Germinal center (tissue), 1 donor: ENCODE measurements around the gene SMIM5.
"Not testable (repeated sequence)": the region's sequence is repeated elsewhere in the genome, so short reads cannot be mapped to it uniquely, and the experiment has no call there.

Experiments used
- DNase-seq: peaks from one replicate; pipeline ENCODE4 v3.0.0; 2012; ENCODE audit warnings: mixed read lengths, low spot score

The SMIM5 gene

DNA sequence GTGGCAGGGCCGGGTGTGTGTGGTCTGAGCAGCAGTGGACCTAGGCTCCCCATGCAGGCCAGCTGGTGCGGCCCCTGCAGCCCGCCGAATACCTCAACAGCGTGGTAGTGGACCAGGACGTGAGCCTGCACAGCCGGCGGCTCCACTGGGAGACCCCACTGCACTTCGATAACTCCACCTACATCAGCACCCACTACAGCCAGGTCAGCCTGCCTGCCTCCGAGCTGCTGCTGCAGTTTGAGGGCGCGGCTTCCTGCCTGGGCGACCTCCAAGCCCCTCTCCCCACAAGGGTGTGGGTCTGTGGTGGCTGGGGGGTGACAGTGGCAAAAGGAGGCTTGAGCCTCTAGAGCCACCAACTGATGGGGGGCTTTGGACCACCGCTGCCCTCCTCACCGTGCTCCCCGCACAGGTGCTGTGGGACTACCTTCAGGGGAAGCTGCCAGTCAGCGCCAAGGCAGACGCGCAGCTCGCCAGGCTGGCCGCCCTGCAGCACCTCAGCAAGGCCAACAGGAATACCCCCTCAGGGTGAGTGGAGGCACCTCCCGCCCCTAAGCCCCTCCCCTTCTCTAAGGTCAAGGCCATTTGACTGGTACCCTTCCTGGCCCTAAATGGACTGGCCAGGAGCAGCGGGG is 8.4 kb upstream of the SMIM5 start:
- DNase-seq, result no peak

DNA sequence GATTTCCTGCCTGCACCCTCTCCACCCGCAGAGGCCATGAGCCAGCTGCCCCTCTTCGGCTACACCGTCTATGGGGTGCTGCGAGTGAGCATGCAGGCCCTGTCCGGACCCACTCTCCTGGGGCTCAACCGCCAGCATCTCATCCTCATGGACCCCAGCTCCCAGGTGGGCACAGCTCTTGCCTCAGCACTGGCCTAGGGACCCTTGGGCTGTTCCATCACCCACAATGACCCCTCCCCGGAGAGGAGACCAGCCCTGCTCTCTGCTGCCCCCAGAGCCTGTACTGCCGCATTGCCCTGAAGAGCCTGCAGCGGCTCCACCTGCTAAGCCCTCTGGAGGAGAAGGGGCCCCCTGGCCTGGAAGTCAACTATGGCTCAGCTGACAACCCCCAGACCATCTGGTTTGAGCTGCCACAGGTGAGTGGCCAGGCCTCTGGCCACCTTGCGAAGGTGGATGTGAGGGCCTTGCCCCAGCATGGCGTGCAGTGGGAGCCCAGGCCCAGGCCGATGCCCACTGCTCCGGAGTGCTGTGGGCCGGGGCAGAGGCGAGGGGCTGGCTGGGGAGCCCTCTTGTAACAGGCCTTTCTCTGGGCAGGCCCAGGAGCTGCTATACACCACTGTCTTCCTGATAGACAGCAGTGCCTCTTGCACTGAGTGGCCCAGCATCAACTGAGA is 7.3 kb upstream of the SMIM5 start:
- peak; percentile 61 for DNase-seq

GRCh38 chr17:75626496-75627038 is 6.7 kb upstream of the SMIM5 start:
- no peak for DNase-seq

DNA sequence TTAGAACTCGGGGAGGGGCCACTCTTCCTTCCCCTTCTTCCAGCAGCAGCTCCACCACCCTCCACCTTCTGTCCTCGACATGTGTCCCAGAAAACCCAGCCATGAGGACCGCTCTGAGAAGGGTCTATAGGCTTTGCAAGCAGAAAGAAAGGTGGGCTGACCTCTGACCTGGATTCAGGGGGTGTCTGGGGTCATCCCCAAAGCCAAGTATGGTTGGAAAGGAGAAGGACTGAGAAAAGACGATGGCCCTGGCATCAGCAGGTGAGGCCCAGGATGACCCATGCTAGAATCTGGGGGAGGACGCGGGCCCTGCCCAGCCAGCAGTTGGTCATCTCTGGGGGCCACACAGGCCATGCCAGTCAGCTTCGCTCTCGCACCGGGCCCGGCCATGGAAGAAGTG is 6.1 kb upstream of the SMIM5 start:
- no peak for DNase-seq

GRCh38 chr17:75628425-75628824 is 4.8 kb upstream of the SMIM5 start:
- no peak for DNase-seq

GRCh38 chr17:75629157-75629556 is 4.1 kb upstream of the SMIM5 start:
- no peak for DNase-seq

DNA sequence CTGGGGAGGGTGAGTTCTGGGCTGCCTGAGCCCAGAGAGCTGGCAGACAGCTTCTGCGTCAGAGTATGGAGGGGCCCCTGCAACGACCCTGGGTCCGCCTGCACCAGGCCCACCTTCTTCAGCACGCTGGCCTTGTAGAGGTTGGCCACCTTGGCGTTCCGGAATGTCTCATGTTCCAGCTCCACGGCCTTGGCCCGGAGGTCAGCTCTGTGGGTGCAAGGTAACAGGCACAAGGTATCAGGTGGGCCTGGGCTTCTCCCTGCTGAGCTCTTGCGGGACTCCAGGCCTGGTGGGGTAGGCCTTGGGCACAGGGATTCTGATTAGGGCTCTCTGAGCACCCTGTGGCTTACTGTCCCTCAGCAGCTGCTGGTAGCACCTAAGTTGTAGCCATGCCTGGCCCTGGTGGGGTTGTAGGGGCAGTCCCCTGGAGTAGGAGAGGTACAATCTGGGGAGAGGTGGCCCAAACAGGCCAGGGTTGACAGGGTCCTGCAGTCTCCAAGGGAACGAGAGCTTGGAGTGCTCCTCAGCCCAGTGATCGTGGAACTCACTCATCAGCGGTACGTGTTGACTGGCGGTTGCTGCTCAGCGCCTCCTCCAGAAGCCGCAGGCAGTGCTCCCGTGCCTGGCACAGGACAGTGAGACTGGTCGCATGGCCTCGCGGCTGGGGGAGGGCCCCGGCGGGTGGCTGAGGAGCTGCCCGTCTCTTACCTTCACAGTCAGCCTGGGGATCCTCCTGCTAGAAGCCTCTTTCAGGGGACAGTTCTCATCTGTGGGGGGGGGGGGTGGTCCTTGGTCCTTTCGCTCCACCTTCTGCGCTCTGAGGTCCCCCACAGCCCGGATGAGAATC is 2.9 kb upstream of the SMIM5 start:
- DNase-seq, result no peak

- DNase-seq, result no peak
These were observed 1.9 kb upstream of the SMIM5 start for GRCh38 chr17:75631353-75631752.

DNA sequence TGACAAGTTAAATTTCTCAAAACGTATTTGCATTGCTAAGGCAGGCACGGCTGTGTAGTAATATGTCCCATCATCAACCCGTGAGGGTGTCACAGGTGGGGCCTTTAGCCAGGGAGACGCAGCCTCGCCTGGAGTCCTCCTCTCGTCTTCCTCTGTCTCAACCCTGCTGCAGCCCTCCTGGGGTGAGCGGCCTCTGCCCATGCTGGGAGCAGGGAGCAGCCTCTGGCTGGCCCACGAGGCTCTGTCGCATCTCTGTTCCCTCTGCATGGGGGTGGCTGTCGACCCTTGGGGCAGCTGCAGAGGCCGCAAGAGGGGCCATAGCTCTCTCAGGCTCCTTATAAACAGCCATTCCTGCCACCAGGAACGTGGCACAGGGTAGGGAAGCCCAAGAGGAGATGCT is 806 bp upstream of the SMIM5 start:
- no peak for DNase-seq

GRCh38 chr17:75633486-75634375 is 497 bp downstream of the SMIM5 start:
- peak; percentile 77 for DNase-seq

GRCh38 chr17:75634376-75634740 is 1.1 kb downstream of the SMIM5 start:
- DNase-seq, result no peak

- no peak for DNase-seq
These were observed 1.7 kb downstream of the SMIM5 start for GRCh38 chr17:75634754-75635609.

DNA sequence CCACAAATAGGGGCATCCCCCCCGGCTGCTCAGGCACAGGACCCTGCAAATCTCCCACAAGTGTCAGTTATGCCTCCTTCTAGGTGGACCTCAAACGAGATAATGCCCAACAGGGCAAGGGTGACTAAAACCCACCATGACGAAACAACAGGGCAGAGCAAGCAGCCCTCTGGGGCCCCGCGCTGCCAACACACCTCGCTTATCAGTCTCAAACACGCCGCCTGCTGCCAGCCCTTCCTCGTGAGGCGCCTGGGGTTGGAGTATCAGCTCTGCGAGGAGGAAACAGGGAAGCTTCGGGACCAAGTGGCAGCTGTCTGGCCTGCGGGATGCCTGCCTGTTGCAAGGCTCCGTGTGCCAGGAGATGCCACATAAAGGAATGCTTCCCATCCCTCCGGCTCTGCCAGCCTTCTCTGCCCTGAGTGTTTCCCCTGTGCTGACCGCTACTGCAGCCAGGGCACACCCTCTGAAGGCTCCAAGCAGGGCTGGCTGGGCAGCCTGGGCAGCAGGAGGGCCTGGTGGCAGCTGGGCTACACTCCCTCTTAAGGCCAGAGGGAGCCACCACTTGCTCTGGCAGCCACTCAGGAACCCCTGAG is 2.5 kb downstream of the SMIM5 start:
- no peak for DNase-seq

GRCh38 chr17:75636381-75637142 is 3.3 kb downstream of the SMIM5 start:
- DNase-seq, result no peak

DNA sequence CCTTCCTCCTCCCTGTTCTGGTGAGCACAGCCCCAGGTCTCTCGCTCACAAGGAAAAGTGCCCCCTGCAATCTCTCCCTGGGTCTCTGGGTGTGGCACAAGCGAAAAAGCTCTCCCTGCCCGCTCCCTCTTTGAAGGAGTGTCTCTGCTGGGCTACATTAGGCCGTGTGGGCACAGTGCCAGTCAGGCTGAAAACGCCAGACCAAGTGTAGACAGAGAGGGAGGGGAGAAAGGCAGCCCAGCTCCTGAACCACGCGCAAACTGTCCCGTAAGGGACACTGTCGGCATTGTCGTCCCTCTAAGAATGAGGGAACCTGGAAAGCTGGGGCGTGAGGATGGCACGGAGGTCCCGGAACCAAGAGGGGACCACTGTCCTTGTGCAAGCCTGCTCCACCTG is 3.9 kb downstream of the SMIM5 start:
- DNase-seq, result no peak

GRCh38 chr17:75637551-75637950 is 4.3 kb downstream of the SMIM5 start:
- no peak for DNase-seq

DNA sequence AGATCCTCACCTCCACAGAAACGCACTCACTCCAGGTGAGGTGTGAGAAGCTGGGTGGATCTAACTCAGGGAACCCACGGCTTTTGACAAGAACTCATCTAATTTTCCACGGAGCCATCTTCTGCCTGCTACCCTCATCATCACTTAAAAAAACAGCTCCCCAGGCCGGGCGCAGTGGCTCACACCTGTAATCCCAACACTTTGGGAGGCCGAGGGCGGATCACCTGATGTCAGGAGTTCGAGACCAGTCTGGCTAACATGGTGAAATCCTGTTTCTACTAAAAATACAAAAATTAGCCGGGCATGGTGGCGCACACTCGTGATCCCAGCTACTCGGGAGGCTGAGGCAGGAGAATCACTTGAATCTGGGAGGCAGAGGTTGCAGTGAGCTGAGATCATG is 4.8 kb downstream of the SMIM5 start:
- not testable (repeated sequence) for DNase-seq

- no peak for DNase-seq
These were observed 5.7 kb downstream of the SMIM5 start for GRCh38 chr17:75638893-75639292.

DNA sequence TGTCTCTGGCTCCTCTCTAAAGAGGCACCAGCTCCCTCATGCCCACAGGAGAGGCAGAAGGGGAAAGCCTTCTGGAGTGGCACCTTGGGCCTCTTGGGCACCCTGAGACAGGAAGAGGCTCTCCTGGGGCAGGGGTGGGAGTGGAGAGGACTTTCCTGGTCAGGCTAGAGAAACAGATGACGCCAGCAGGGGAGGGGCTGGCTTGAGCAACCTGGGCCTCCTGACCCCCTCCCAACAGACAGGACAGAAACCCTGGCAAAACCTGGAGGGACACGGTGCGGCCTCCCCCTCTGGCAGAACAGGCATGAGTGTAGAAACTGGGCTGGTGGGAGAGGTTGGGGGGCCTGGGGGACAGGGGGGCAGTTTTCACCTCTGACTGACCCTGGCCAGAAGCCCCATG is 6.1 kb downstream of the SMIM5 start:
- DNase-seq, result no peak
